ENCODE measurements around the gene TEAD4. TPM values are rescaled to one million over a fixed set of nuclear protein-coding genes. Genes with fewer than 3 reads are reported as not detected.

Gene TEAD4
- total RNA-seq, 1 experiment from 2014 or later, result 10.9 TPM

DNA sequence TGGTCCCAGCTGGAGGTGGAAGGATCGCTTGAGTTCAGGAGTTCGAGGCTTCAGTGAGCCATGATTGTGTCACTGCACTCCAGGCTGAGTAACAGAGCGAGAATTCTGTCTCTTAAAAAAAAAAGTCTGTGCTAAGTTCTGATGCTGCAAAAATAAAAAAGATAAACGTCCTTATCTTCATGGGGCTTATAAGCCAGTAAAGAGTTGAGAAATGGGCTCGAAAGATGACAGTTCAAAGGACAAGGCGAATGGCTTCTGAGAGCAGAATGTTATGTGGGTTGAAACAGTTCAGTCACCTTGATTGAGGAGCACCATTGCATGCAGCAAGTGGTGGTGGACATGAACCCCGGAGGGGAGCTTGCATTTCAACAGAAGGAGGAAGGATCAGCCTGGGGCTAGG, 122.7 kb downstream of the TEAD4 start:
- no peak for DNase-seq (ENCODE audit: low read depth)

GRCh38 chr12:3083241-3083920, 124.2 kb downstream of the TEAD4 start:
- DNase-seq (ENCODE audit: low read depth), result no peak

DNA sequence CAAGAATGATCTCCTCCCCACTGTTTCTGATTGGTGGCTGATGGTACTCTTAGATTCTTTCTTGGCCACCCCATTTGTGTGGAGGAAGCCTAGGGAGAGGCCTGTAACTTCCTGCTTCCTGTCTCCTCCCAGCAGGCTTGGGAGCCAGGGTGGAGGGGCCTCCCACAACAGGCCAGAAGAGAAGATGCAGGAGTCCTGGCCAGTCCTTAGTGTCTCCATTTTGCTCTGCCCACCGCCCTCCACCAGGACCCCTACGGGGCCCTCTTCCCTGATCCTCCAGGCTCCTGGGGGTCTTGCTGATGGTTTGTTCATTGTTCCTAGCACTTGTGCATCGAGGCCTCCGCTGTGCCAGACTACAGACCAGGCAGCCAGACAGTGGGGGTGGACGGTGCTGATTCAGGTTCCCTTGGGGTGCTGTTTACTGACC, 124.7 kb downstream of the TEAD4 start:
- DNase-seq (ENCODE audit: low read depth), result no peak

DNA sequence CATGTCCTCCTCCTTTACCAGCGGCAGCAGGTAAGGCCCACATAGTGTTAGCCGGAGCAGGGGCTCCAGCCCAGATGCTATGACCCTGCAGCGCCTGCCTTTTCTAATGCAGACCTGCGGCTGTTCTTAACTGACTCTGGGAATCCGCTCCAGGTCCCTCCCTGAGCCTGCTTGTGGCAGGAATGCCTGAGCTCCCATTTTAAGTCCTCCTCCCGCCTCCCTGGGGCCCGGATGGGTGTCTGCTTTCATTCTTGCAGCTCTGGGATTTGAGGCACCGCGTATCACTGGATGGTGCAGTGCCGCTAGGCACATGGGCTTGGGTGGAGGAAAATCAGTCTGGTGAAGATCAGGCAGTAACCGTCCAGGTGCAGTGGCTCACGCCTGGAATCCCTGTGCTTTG, 125.5 kb downstream of the TEAD4 start:
- no peak for DNase-seq (ENCODE audit: low read depth)

DNA sequence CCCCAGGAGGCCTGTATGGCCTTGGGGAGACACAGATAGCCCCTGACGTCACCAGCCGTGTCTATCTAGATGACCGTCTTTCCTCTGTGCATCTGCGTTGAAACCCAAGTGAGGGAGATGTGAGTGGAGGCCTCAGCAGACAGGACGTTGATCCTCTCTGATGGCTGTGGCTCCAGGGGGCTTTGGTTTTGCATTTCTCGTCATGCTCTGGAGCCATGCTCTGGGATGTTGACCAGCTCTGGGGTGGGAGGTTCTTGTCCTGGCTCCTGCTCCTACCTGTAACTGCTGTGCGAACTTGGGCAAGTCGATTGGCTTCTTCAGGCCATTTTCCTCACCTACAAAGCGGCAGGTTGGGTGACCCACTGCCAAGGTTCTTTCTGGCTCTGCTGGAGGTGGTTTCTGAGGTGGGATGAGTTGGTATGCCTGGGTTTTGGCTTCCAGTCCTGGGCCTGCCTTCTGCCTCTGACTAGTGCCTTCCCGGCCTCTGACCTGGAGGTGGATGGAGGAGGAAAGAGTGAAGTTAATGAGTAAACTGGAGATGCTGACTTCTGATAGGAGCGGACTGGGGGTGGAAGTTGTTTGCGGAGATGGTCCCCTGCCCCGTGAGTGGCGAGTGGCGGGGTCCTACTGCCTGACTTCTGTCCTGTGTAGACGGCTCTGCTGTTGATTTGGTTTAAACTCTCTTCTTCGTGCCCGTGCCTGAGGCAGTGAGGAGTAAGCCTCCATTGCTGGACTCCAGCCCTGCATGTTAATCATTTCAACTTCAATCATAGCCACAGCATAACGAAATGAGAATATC, 126.3 kb downstream of the TEAD4 start:
- no peak for DNase-seq (ENCODE audit: low read depth)

- DNase-seq (ENCODE audit: low read depth), result no peak
Observed at GRCh38 chr12:3086211-3086610, 127.0 kb downstream of the TEAD4 start.

GRCh38 chr12:3086729-3087323, 127.6 kb downstream of the TEAD4 start:
- no peak for DNase-seq (ENCODE audit: low read depth)

DNA sequence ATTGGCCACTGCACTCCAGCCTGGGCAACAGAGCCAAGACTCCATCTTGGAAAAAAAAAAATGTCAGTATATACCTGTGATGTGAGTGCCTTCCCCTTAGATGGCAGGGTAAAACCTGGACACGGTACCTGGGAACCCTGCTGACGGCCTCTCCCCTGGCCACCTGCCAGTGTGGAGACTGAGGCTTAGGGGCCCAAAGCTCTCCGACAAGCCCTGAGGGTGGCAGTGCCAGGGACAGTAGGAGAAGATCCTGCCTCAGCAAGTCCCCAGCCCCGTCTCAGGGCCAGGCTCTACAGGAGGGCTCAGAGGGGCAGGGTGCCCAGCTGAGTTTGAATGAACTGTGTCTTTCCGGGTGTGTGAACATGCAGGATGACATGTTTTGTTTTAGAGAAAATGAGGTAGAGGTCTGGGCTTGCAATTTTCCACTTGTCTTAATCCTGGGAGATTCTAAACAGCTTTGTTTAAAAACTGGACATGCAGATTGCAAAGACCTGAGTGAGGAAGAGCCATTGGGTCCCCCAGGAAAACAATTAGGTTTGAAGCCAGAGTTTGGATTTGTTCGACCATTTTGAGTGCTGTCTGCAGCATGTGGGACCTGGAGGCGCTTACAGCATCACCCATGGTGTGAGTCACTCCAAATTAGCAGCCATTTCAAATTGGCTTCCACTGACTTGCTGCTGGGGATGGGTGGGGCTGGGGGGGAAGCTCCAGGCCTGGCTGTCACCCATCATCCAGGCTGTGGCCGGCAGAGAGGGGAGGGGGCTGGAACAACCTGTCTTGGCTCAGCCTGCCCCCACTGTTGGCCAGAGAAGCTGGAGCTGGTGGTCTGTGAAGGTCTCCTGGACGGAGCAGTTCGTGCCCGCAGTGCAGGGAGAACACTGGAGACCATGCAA, 128.8 kb downstream of the TEAD4 start:
- no peak for DNase-seq (ENCODE audit: low read depth)

- no peak for DNase-seq (ENCODE audit: low read depth)
Observed at GRCh38 chr12:3089588-3089987, 130.4 kb downstream of the TEAD4 start.

Other genes starting within 250 kb of the TEAD4 start
- gene FKBP4, start 164.4 kb upstream of the TEAD4 start, total RNA-seq (2014; rRNA removed; shearing (Covaris generic)), result 38.9 and 40.6 TPM in 2 replicates
- gene ITFG2, start 146.7 kb upstream of the TEAD4 start, total RNA-seq (2014; rRNA removed; shearing (Covaris generic)), result 9.3 and 13.9 TPM in 2 replicates
- not detected in 2 replicates for gene NRIP2, start 124.4 kb upstream of the TEAD4 start, total RNA-seq (2014; rRNA removed; shearing (Covaris generic))
- gene TEX52, start 102.4 kb upstream of the TEAD4 start, total RNA-seq (2014; rRNA removed; shearing (Covaris generic)), result not detected in 2 replicates
- gene FOXM1, start 82.2 kb upstream of the TEAD4 start, total RNA-seq (2014; rRNA removed; shearing (Covaris generic)), result 38.6 and 58.3 TPM in 2 replicates
- 41.7 and 44.6 TPM in 2 replicates for gene RHNO1, start 82.2 kb upstream of the TEAD4 start, total RNA-seq (2014; rRNA removed; shearing (Covaris generic))
- gene TULP3, start 68.5 kb upstream of the TEAD4 start, total RNA-seq (2014; rRNA removed; shearing (Covaris generic)), result 34.2 and 42.8 TPM in 2 replicates
- 37.6 and 42.0 TPM in 2 replicates for gene TSPAN9, start 118.0 kb downstream of the TEAD4 start, total RNA-seq (2014; rRNA removed; shearing (Covaris generic))

Data from RPMI7951 (cell line).